CD4-positive, alpha-beta T cell (primary cell): ENCODE results near the gene SCGB3A1. TPM values are rescaled to one million over a fixed set of nuclear protein-coding genes. Genes with fewer than 3 reads are reported as not detected.

Source experiments
- ATAC-seq: fragments of 200-7000 bp; cut with Tn5 transposase; one replicate; pipeline ENCODE4 v1.10.0; 2022; ENCODE audit warnings: mild to moderate bottlenecking; ENCODE audit not compliant: poor library complexity
- CTCF ChIA-PET: fragments of 350-600 bp; sonication (Branson Sonifier 250); formaldehyde crosslinking; loops from one replicate; lab custom pipeline; 2021; ENCODE audit warnings: antibody characterized with exemption, inconsistent platforms; lab: Charles Lee
- POLR2A ChIA-PET: fragments of 350-600 bp; sonication (Branson Sonifier 250); formaldehyde crosslinking; loops from one replicate; lab custom pipeline; 2021; ENCODE audit warnings: antibody characterized with exemption, inconsistent platforms; lab: Charles Lee
- DNase-seq, 14 experiments: peaks; one replicate each; pipeline ENCODE4 v3.0.0-alpha.2; 2013 to 2020; ENCODE audit warnings: mixed read lengths in 2 of 14
- H3K27ac ChIP-seq, 2 donors: one replicate each; pipeline versions ENCODE4 v1.5.1 to v1.7.0; 2013; ENCODE audit warnings: low read length in 2 of 2, low read depth in 1 of 2, mild to moderate bottlenecking in 1 of 2
- H3K27me3 ChIP-seq, 2 experiments: 1 replicate in 1 of 2; 2 replicates in 1 of 2; pipeline versions ENCODE4 v1.6.1 to v1.7.0; 2013; ENCODE audit warnings: low read length in 2 of 2, control low read depth in 1 of 2, mild to moderate bottlenecking in 1 of 2, moderate library complexity in 1 of 2; ENCODE audit not compliant: insufficient read depth in 2 of 2, control insufficient read depth in 1 of 2
- H3K36me3 ChIP-seq: one replicate; pipeline ENCODE4 v1.6.1; 2013; ENCODE audit warnings: low read length, control low read depth; ENCODE audit not compliant: insufficient read depth
- H3K4me1 ChIP-seq: one replicate; pipeline ENCODE4 v1.6.1; 2013; ENCODE audit warnings: low read length, control low read depth; ENCODE audit not compliant: insufficient read depth
- H3K4me3 ChIP-seq: one replicate; pipeline ENCODE4 v1.5.1; 2013; ENCODE audit warnings: mild to moderate bottlenecking, low read length, moderate library complexity
- H3K9me3 ChIP-seq, 2 experiments: 1 replicate in 1 of 2; 2 replicates in 1 of 2; pipeline versions ENCODE4 v1.6.1 to v1.7.0; 2013; ENCODE audit warnings: low read length in 2 of 2, mild to moderate bottlenecking in 2 of 2, control low read depth in 1 of 2, moderate library complexity in 1 of 2; ENCODE audit not compliant: control insufficient read depth in 1 of 2, insufficient read depth in 1 of 2
- H3K27ac Mint-ChIP-seq: one replicate; pipeline ENCODE4 v1.8.0; 2020; ENCODE audit warnings: mixed read lengths
- H3K27me3 Mint-ChIP-seq: one replicate; pipeline ENCODE4 v1.8.0; 2021; ENCODE audit warnings: mixed read lengths
- H3K36me3 Mint-ChIP-seq: one replicate; pipeline ENCODE4 v1.8.0; 2021; ENCODE audit warnings: low read depth, mixed read lengths
- H3K4me1 Mint-ChIP-seq: one replicate; pipeline ENCODE4 v1.8.0; 2021; ENCODE audit warnings: low read depth, mixed read lengths
- H3K4me3 Mint-ChIP-seq: one replicate; pipeline ENCODE4 v1.8.0; 2020; ENCODE audit warnings: mild to moderate bottlenecking, mixed read lengths
- H3K9me3 Mint-ChIP-seq: one replicate; pipeline ENCODE4 v1.8.0; 2020; ENCODE audit warnings: mixed read lengths
- intact Hi-C, 2 experiments: fragments of 100-400 bp; cut with DNase I in 1 of 2; cut with micrococcal nuclease in 1 of 2; formaldehyde crosslinking; loops; one replicate each; pipeline versions ENCODE4 v1.15.1 to v1.9.0; 2023 to 2025; cut with DNase I, micrococcal nuclease
- total RNA-seq, 174 experiments: library from RNA in 2 of 174; stranded (reverse) in 2 of 174; gene quantifications; one replicate each; pipeline ENCODE4 v1.2.3 and lab custom pipeline; 2021 to 2026
- TF ChIP-seq, protein P1 (sequence below): fragments of 200-600 bp; IDR thresholded peaks from one replicate; pipeline ENCODE4 v1.8.0; 2022; ENCODE audit warnings: antibody characterized with exemption, mild to moderate bottlenecking

Gene SCGB3A1
- total RNA-seq, 2 experiments from 2014 or later = not detected

DNA sequence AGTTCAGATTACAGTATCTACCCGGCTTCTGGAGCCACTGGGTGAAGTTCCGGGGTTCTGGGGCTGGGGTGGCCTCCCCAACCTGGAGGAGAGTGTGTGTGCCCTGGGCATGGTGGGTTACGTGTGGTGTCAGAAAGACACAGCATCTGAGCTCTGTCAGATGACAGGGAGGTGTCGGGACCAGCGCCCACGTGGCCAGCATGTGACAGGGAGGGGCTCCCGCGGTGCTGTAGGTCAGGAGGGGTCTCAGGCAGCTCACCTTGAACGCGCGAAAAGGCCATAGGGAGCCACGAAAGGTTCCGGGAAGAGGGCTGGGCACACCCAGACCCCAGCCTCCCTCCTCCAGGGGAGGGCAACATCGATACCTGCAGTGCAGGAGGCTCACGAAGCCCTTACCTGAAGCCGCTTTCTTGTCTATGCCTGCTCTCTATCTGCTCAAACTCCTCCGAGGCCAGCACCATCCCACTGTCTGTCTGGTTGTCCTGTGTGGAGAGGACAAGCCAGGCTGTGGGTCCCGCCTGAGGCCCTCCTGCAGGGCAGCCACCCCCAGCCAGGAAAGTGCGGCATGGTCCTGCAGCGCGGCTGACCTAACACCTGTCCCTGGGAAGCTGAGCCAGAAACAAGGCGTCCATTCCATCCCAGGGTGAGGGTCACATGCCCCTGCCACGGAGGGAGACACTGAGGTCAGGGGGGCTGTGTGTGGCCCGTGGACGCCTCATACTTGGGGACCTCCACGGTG is 17.4 kb upstream of the SCGB3A1 start:
- Mint-ChIP-seq H3K4me3 (no peak overlapping the region), H3K9me3 (no peaks in the 10 kb centered on the region), H3K36me3 (no peaks in the 10 kb centered on the region), H3K27ac (no peak overlapping the region), H3K4me1 (no peaks in the 10 kb centered on the region), H3K27me3 (no peaks in the 10 kb centered on the region)
- intact Hi-C loops = loop anchor here (5.0 to 10.0 kb wide), 2 partner anchors 106 to 109 kb away; no protein-coding TSS in a partner anchor
- no peak for DNase-seq
- TF ChIP-seq, protein P1, sequence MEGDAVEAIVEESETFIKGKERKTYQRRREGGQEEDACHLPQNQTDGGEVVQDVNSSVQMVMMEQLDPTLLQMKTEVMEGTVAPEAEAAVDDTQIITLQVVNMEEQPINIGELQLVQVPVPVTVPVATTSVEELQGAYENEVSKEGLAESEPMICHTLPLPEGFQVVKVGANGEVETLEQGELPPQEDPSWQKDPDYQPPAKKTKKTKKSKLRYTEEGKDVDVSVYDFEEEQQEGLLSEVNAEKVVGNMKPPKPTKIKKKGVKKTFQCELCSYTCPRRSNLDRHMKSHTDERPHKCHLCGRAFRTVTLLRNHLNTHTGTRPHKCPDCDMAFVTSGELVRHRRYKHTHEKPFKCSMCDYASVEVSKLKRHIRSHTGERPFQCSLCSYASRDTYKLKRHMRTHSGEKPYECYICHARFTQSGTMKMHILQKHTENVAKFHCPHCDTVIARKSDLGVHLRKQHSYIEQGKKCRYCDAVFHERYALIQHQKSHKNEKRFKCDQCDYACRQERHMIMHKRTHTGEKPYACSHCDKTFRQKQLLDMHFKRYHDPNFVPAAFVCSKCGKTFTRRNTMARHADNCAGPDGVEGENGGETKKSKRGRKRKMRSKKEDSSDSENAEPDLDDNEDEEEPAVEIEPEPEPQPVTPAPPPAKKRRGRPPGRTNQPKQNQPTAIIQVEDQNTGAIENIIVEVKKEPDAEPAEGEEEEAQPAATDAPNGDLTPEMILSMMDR = no peak
- Histone ChIP-seq H3K9me3 (no peaks in the 10 kb centered on the region), H3K4me1 (no peaks in the 10 kb centered on the region), H3K27me3 (no peaks in the 10 kb centered on the region), H3K36me3 (no peaks in the 10 kb centered on the region), H3K4me3 (no peak overlapping the region), H3K27ac (no peak overlapping the region)
- ChIA-PET CTCF (no interaction called here), POLR2A (no interaction called here)
- no peak for ATAC-seq

DNA sequence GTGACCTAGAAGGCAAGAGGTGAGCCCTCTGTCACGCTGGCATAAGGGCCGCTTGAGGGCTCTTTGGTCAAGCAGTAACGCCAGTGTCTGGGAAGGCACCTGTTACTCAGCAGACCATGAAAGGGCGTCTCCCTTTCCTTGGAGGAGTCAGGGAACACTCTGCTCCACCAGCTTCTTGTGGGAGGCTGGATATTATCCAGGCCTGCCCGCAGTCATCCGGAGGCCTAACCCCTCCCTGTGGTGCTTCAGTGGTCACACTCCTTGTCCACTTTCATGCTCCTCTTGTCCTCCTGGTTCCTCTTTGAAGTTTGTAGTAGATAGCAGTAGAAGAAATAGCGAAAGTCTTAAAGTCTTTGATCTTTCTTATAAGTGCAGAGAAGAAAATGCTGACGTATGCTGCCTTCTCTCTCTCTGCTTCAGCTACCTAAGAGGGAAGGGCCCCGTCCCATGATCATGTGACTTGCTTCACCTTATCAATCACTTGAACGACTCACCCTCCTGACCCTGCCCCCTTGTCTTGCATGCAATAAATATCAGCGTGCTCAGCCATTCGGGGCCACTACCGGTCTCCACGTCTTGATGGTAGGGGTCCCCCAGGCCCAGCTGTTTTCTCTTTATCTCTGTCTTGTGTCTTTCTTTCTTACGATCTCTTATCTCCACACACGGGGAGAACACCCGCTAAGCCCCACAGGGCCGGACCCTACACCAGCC is 16.7 kb upstream of the SCGB3A1 start:
- ChIA-PET POLR2A (no interaction called here), CTCF (no interaction called here)
- DNase-seq (no peak), ATAC-seq (no peak)
- Mint-ChIP-seq H3K9me3 (no peaks in the 10 kb centered on the region), H3K4me3 (no peak overlapping the region), H3K27me3 (no peaks in the 10 kb centered on the region), H3K36me3 (no peaks in the 10 kb centered on the region), H3K27ac (no peak overlapping the region), H3K4me1 (no peaks in the 10 kb centered on the region)
- Histone ChIP-seq H3K27ac (no peak overlapping the region), H3K27me3 (no peaks in the 10 kb centered on the region), H3K36me3 (no peaks in the 10 kb centered on the region), H3K9me3 (no peaks in the 10 kb centered on the region), H3K4me1 (no peaks in the 10 kb centered on the region), H3K4me3 (no peak overlapping the region)
- intact Hi-C loops = loop anchor here (5.0 to 10.0 kb wide), 2 partner anchors 107 to 109 kb away; no protein-coding TSS in a partner anchor
- TF ChIP-seq, protein P1 = no peak

DNA sequence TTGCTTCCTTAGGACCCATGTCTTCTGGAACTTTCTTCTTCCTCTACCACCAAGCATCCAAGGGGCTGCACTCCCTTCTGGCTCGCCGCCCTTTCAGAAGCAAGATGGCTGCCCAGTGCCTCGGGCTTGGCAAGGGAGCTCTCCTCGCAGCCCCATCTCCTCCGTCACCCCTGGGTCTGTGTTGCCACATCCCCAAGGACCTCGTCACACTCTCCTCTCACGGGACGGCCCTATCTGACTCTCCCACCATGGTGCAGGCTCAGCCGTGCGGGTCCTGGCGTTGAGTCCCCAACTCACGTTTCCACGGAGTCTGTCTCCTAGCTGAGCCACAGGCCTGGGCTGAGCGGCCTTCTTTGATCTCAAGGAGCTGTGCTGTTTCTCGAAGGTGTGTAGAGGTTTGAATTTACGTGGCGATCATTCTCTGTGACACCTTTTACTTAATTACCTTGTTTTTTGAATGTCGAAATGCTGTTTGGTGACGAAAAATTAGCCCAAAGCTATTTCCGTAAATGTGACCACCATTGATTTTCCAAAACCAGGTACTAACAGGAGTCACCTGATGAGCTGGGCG is 15.0 kb upstream of the SCGB3A1 start:
- intact Hi-C loops = loop anchor here (1.0 to 10.0 kb wide), 3 partner anchors 81 to 111 kb away; no protein-coding TSS in a partner anchor
- Histone ChIP-seq H3K9me3 (no peaks in the 10 kb centered on the region), H3K36me3 (no peaks in the 10 kb centered on the region), H3K4me1 (no peaks in the 10 kb centered on the region), H3K27ac (no peak overlapping the region), H3K4me3 (no peak overlapping the region), H3K27me3 (no peaks in the 10 kb centered on the region)
- no peak for ATAC-seq
- Mint-ChIP-seq H3K4me3 (no peak overlapping the region), H3K36me3 (no peaks in the 10 kb centered on the region), H3K4me1 (no peaks in the 10 kb centered on the region), H3K27me3 (no peaks in the 10 kb centered on the region), H3K27ac (no peak overlapping the region), H3K9me3 (no peaks in the 10 kb centered on the region)
- no peak for DNase-seq
- POLR2A ChIA-PET = no interaction called here
- TF ChIP-seq, protein P1 = no peak
- CTCF ChIA-PET = no interaction called here
